Endothelial cell of hepatic sinusoid (primary cell): ENCODE data around the gene RHBDL2.
"Not testable (repeated sequence)": the region's sequence is repeated elsewhere in the genome, so short reads cannot be mapped to it uniquely, and the experiment has no call there.

ENCODE experiments used
- in situ Hi-C: cut with HindIII; loops from 2 replicates; pipeline ENCODE4 v1.10.0; 2017; ENCODE audit warnings: low sequenced_read_pairs

Gene RHBDL2

DNA sequence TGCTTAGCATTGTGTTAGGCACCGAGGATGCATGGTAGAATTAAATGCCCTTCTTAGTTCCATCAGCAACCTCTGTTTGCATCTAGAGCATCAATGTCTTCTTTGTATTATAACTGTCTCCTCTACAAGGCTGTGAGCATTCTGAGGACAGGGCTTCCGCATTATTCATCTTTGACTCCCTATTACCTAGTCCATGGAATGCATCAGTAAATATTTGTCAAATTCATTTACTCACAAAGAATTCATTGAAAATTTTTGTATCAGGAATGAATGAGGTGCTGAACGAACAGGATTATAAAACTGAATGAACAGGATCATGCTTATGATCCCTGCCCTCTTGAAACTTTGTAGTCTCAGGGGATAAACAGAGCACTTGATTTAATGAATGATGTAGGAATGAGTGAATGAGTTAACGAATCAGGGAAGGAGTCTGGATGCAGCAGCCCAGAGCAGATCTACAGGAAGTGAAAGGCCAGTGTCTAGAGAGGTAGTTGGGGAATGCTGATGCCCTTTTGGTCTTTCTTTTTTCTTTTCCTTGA is 2.8 kb downstream of the RHBDL2 start:
- in situ Hi-C loops = no loop called here

DNA sequence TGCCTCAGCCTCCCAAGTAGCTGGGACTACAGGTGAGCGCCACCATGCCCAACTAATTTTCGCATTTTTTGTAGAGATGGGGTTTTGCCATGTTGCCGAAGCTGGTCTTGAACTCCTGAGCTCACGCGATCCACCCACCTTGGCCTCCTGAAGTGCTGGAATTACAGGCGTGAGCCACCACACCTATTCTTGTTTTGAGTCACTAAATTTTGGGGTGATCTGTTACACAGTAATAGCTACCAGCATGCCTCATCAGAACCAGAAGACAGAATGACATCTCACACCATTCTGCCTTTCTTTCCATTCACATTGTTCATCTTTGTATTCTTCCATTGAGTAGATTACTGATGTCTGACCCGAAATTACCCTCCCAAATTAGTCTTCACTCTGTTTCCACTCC is 9.1 kb downstream of the RHBDL2 start:
- in situ Hi-C loops = no loop called here

DNA sequence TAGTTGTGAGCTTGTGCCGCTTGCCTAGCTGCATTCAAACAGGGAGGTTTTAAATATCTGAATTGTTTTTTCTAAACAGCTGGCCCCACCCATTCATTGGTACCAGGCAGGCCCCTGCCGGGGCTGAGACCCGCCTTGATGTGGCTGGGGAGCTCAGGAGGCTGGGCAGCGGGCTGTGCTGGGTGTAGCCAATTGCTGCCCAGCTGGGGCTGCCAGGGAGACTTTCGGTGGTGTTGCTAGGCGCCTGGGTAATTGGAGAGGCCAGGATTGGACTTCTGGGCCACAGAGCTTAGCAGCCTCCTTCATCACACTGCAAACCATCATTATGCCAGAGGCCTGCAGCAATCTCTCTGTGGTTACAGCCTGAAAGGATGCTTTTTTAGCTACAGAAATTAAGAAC is 12.2 kb downstream of the RHBDL2 start:
- in situ Hi-C loops = no loop called here

DNA sequence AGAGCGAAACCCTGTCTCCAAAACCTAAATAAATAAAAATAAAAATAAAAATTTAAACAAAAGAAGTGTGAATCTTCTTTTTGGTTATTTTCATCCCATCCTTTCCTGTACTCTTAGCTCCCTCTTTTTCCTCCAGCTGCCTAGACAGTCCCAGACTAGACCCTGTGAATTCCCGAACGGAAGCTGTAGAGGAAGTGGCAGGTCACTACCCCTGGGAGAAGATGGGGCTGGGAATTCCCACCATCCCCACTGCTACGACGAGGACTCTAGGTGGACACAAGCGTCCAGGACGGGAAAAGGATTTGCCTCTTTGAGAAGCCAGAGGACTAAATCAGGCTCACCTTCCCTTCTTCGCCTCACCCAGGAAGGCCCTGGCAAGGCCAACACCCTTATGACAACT is 12.6 kb downstream of the RHBDL2 start:
- in situ Hi-C loops = no loop called here

DNA sequence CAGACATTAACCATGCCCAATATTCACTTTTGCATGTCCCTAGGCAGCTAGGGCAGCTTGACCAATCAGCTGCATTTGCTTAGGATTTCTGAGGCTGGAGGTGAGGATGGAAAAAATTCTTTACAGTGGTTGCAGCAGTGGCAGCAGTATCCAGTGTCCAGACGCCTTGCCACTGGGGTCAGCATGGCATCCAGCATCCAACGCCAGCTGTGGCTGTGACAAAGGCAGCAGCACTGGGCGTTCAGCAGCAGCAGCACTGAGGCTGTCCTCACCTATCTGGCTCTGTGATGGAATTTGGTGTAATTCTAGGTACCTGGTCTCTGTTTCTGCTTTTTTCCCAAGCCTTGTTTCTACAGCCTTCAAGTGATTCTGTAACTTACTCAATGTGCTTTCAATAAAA is 15.5 kb downstream of the RHBDL2 start:
- in situ Hi-C loops = no loop called here

DNA sequence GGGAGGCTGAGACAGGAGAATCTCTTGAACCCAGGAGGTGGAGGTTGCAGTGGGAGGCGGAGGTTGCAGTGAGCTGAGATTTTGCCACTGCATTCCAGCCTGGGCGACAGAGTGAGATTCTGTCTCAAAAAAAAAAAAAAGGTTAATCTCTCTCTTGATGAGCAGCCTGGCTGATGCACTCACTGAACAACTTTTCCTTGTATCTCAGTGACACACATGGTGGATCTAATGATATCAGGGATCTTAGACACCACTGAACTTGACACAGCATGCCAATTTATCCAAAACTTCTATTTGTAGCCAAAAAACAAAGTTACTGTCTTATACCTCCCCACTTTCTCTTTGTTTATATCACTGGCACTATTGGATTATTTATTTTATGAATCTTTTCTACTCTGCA is 16.2 kb downstream of the RHBDL2 start:
- in situ Hi-C loops = no loop called here

DNA sequence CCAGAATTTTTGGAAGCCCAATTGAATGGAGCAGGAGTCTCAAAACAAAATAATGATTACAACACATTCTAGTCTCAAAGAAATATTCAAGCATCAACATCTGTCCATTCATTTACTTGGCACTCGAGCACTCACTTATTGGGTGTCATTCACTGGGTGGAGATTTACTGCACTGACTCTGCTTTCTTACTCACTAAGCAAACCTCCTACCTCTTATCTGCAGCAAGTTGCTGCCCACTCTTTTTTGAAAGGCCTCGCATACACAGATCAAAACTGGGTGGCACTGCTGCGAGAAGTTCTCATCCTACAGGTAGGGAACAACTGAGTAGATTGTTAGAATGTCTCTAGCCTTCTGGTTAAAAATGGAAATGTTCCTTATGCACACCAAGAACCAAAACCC is 18.0 kb downstream of the RHBDL2 start:
- in situ Hi-C loops = no loop called here

DNA sequence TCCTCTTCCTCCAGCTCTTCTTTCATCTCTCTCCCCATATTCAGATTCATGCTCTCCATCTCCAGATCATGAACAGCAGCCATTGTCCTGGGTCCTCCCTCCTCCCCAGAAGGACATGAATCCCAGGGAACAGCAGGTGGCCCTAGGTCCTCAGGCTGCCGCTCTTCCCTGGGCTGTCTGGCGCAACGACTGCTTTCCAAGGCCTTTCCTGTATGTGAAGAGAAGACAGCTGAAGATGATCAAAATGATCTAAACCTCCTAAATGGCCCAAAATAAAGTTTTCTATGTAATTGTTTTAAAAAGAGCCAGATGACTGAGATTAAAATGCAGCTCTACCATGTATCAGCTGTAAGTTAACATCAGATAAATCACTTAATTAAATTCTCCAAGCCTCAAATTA is 22.5 kb downstream of the RHBDL2 start:
- in situ Hi-C loops = no loop called here

- in situ Hi-C loops = no loop called here
Measured at GRCh38 chr1:38918568-38918967, 23.1 kb downstream of the RHBDL2 start.

DNA sequence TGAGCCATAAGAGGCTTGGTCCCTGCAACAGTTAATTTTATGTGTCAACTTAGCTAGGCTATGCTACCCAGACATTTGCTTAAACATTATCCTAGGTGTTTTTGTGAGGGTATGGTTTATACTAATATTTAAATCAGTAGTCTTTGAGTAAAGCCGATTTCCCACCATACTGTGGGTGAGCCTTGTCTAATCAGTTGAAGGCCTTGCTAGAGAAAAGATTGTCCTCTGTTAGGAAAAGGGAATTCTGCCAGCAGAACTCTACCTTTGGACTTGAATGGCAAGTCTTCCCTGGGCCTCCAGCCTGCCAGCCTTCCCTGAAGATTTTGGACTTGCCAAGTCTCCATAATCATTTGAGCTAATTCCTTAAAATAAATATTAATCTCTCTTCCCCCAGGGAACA is 23.9 kb downstream of the RHBDL2 start:
- in situ Hi-C loops = no loop called here

GRCh38 chr1:38917337-38917736 is 24.3 kb downstream of the RHBDL2 start:
- in situ Hi-C loops = no loop called here

GRCh38 chr1:38915352-38915948 is 26.2 kb downstream of the RHBDL2 start:
- in situ Hi-C loops = no loop called here

DNA sequence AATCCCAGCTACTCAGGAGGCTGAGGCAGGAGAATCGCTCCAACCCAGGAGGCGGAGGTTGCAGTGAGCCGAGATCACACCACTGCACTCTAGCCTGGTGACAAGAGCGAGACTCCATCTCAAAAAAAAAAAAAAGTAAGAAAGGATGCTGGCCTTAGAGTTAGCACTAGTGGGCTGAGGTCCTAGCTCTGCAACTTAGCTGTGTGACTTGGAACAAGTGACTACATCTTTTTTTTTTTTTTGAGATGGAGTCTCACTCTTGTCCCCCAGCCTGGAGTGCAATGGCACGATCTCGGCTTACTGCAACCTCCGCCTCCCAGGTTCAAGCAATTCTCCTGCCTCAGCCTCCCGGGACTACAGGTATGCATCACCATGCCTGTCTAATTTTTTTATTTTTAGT is 26.7 kb downstream of the RHBDL2 start:
- in situ Hi-C loops = not testable (repeated sequence)

GRCh38 chr1:38908821-38909220 is 32.8 kb downstream of the RHBDL2 start:
- in situ Hi-C loops = no loop called here

- in situ Hi-C loops = no loop called here
Measured at GRCh38 chr1:38905985-38906384, 35.6 kb downstream of the RHBDL2 start.

DNA sequence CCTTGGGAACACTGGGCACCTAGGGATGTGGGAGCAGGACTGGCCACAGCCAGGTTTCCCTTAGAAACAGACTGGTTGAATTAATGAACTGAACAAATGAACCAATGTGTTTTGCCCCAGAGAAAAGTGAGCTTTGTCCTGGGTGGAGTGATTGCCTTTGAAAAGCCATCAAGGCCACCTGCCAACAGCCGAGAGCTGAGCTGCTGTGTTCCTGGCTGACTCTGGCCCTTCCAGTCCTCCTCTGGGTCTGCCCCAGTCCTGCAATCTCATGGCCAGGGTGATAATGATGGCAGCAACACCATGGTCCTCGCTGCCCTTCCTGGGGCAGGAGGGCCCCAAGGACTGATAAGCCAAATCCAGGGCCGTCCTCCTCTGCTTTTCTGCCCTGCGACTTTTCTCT is 42.1 kb downstream of the RHBDL2 start:
- in situ Hi-C loops = no loop called here

GRCh38 chr1:38898653-38899230 is 42.9 kb downstream of the RHBDL2 start:
- in situ Hi-C loops = no loop called here

- in situ Hi-C loops = no loop called here
Measured at GRCh38 chr1:38896169-38896568, 45.5 kb downstream of the RHBDL2 start.

DNA sequence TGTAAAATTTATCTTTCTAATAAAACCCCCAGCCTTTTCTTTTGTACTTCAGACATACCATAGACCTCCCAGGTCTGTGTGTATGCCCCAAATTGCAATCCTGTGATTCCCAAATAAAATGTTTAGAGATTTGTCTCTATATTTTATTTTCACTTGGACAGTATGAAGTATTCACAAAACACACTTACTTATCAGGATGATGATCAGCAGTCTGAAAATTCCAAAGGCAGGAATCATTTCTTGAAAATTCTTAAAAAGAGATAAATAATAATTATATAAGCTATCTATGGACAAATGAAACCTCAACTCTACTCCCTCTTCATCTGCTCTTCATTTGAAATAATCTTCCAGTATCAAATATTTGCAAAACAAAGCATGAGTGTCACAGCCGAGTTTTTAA is 48.7 kb downstream of the RHBDL2 start:
- in situ Hi-C loops = no loop called here

- in situ Hi-C loops = no loop called here
Measured at GRCh38 chr1:38891753-38892152, 49.9 kb downstream of the RHBDL2 start.

- in situ Hi-C loops = no loop called here
Measured at GRCh38 chr1:38889589-38889988, 52.0 kb downstream of the RHBDL2 start.

- in situ Hi-C loops = no loop called here
Measured at GRCh38 chr1:38888423-38889333, 53.0 kb downstream of the RHBDL2 start.
